ENCODE results near the gene RAPGEF1.

GRCh38 chr9:131593091-131593820, 146.6 kb downstream of the RAPGEF1 start:
- TF ChIP-seq, protein P1, sequence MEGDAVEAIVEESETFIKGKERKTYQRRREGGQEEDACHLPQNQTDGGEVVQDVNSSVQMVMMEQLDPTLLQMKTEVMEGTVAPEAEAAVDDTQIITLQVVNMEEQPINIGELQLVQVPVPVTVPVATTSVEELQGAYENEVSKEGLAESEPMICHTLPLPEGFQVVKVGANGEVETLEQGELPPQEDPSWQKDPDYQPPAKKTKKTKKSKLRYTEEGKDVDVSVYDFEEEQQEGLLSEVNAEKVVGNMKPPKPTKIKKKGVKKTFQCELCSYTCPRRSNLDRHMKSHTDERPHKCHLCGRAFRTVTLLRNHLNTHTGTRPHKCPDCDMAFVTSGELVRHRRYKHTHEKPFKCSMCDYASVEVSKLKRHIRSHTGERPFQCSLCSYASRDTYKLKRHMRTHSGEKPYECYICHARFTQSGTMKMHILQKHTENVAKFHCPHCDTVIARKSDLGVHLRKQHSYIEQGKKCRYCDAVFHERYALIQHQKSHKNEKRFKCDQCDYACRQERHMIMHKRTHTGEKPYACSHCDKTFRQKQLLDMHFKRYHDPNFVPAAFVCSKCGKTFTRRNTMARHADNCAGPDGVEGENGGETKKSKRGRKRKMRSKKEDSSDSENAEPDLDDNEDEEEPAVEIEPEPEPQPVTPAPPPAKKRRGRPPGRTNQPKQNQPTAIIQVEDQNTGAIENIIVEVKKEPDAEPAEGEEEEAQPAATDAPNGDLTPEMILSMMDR (IDR thresholded peaks at IDR 0.05), result no peak
- TF ChIP-seq POLR2AphosphoS5 (IDR thresholded peaks at IDR 0.05) (no peak), EP300 (IDR thresholded peaks at IDR 0.05) (no peak)

Data from sigmoid colon (tissue), 4 donors.